ENCODE measurements around the gene FAM20C. TPM values are rescaled to one million over a fixed set of nuclear protein-coding genes. Genes with fewer than 3 reads are reported as not detected.

The FAM20C gene
- total RNA-seq, 1 experiment from 2014 or later: 62.6 TPM

DNA sequence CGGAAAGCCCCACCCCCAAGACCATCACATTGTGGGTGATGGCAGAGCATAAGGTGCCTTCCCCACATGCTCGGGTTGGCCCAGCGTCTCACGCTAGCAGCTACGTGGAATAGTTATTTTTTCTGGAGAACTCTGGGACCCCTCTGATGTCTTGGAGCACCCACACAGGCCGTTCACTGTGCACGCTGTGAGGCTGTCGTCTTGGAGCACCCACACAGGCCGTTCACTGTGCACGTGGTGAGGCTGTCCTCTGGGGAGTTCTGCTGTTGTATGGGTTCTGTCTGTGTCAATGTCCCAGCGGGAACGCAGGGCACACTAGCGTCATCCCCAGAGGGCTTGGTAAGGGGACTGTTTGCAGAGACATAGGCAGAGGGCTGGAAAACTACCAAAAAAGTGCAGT, 38.8 kb upstream of the FAM20C start:
- Histone ChIP-seq H3K27ac (ENCODE audit: insufficient read length, low read depth, low read length) (no peak overlapping the region), H2BK120ac (ENCODE audit: low read depth, low read length, poor library complexity, severe bottlenecking) (no peak overlapping the region), H2BK5ac (ENCODE audit: insufficient read length, low read length) (no peak overlapping the region), H2BK12ac (ENCODE audit: insufficient read length, low read depth, low read length) (no peak overlapping the region), H3K4ac (ENCODE audit: low read depth, low read length) (no peak overlapping the region), H4K8ac (replicated peaks; ENCODE audit: insufficient read length, low read depth, low read length) (no peak overlapping the region), H3K4me2 (ENCODE audit: insufficient read depth, insufficient read length, low read length) (no peak overlapping the region), H3K79me1 (ENCODE audit: insufficient read depth, low read depth, low read length, poor library complexity, severe bottlenecking) (no peaks in the 10 kb centered on the region), H3K9me3 (ENCODE audit: control insufficient read depth, low read depth, low read length) (no peaks in the 10 kb centered on the region), H4K5ac (ENCODE audit: insufficient read length, low read depth, low read length) (no peak overlapping the region), H3K27me3 (ENCODE audit: insufficient read depth, low read length) (no peaks in the 10 kb centered on the region), H3K23ac (ENCODE audit: insufficient read length, low read depth, low read length) (no peak overlapping the region), H3K14ac (ENCODE audit: insufficient read depth, low read length) (no peak overlapping the region), H3T11ph (ENCODE audit: low read length) (no peak overlapping the region), H3K23me2 (ENCODE audit: insufficient read length, low read depth, low read length, poor library complexity, severe bottlenecking) (peaks cover 6% of the 10 kb centered on the region), H2BK20ac (ENCODE audit: low read depth, low read length, poor library complexity, severe bottlenecking) (no peak overlapping the region), H4K91ac (ENCODE audit: insufficient read length, low read depth, low read length) (no peak overlapping the region), H3K9ac (ENCODE audit: extremely low read depth, insufficient read length, low read length) (no peak overlapping the region), H3K18ac (ENCODE audit: insufficient read length, low read depth, low read length) (no peak overlapping the region), H4K20me1 (ENCODE audit: control insufficient read depth, insufficient read depth, insufficient read length) (no peaks in the 10 kb centered on the region), H3K4me1 (ENCODE audit: insufficient read depth, low read length) (no peaks in the 10 kb centered on the region; the same call in 1 of the 2 replicates), H2AFZ (ENCODE audit: low read length) (no peak overlapping the region), H2BK15ac (ENCODE audit: low read depth, low read length) (no peak overlapping the region), H3K79me2 (ENCODE audit: insufficient read depth, low read length) (no peaks in the 10 kb centered on the region), H3K56ac (ENCODE audit: insufficient read length, low read depth, low read length) (no peak overlapping the region), H2AK5ac (ENCODE audit: insufficient read length, low read length) (no peak overlapping the region)
- Mint-ChIP-seq H3K27ac (no peak overlapping the region), H3K36me3 (ENCODE audit: insufficient read depth in 1 of 3, low read depth in 3 of 3) (peaks cover 0 to 2% (median 2%) of the 10 kb centered on the region in 3 experiments; a peak in 2 of 7 replicates), H3K27me3 (ENCODE audit: low read depth) (peaks cover 8% of the 10 kb centered on the region), H3K4me1 (peaks cover 23 to 25% of the 10 kb centered on the region in 2 experiments), H3K9me3 (no peaks in the 10 kb centered on the region; a peak in 1 of 5 replicates), H3K4me3 (no peak overlapping the region)
- no peak for DNase-seq
- no CpG with 5 or more reads among the region's 13 CpGs for WGBS (ENCODE audit: extremely low coverage, insufficient read length, low lambda C conversion rate)
- TF ChIP-seq, protein P1, sequence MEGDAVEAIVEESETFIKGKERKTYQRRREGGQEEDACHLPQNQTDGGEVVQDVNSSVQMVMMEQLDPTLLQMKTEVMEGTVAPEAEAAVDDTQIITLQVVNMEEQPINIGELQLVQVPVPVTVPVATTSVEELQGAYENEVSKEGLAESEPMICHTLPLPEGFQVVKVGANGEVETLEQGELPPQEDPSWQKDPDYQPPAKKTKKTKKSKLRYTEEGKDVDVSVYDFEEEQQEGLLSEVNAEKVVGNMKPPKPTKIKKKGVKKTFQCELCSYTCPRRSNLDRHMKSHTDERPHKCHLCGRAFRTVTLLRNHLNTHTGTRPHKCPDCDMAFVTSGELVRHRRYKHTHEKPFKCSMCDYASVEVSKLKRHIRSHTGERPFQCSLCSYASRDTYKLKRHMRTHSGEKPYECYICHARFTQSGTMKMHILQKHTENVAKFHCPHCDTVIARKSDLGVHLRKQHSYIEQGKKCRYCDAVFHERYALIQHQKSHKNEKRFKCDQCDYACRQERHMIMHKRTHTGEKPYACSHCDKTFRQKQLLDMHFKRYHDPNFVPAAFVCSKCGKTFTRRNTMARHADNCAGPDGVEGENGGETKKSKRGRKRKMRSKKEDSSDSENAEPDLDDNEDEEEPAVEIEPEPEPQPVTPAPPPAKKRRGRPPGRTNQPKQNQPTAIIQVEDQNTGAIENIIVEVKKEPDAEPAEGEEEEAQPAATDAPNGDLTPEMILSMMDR (conservative IDR thresholded peaks at IDR 0.05): no peak
